Tibial artery (tissue), 4 donors: ENCODE results near the gene ROBO1.

Experiments
- DNase-seq, 2 donors: peaks; one replicate each; pipeline ENCODE4 v3.0.0-alpha.2; 2019
- H3K27ac ChIP-seq, 2 donors: fragments of 200-600 bp; sonication (generic) in 1 of 2; 1 replicate in 1 of 2; 2 replicates in 1 of 2; pipeline ENCODE4 v1.5.1; 2018 to 2019; ENCODE audit warnings: mild to moderate bottlenecking in 1 of 2
- H3K27me3 ChIP-seq, 2 donors: fragments of 200-600 bp; sonication (generic) in 1 of 2; one replicate each; pipeline versions ENCODE4 v1.5.1 to v1.6.0; 2016 to 2019
- H3K36me3 ChIP-seq, 3 donors: fragments of 200-600 bp; sonication (generic) in 2 of 3; one replicate each; pipeline ENCODE4 v1.5.1; 2016 to 2019; ENCODE audit warnings: mild to moderate bottlenecking in 2 of 3
- H3K4me1 ChIP-seq, 4 donors: fragments of 200-600 bp; sonication (generic) in 2 of 4; 1 replicate in 3 of 4; 2 replicates in 1 of 4; pipeline ENCODE4 v1.5.1; 2016 to 2019
- H3K4me3 ChIP-seq, 2 donors: fragments of 200-600 bp; sonication (generic) in 1 of 2; 1 replicate in 1 of 2; 2 replicates in 1 of 2; pipeline ENCODE4 v1.5.1; 2018 to 2019; ENCODE audit warnings: mild to moderate bottlenecking in 2 of 2
- H3K9me3 ChIP-seq, 3 donors: fragments of 200-600 bp; sonication (generic) in 1 of 3; one replicate each; pipeline ENCODE4 v1.5.1; 2016 to 2019
- intact Hi-C: fragments of 100-400 bp; cut with DNase I; formaldehyde crosslinking; loops from one replicate; pipeline ENCODE4 v1.15.0; 2023; ENCODE audit warnings: low total_unique reads
- TF ChIP-seq, protein P1 (sequence below), 2 experiments: fragments of 200-600 bp in 1 of 2; fragments of 450-650 bp in 1 of 2; IDR thresholded peaks; one replicate each; pipeline ENCODE4 v1.5.1; 2017 to 2019; ENCODE audit warnings: antibody characterized with exemption in 2 of 2, mild to moderate bottlenecking in 1 of 2, moderate library complexity in 1 of 2

Gene ROBO1

GRCh38 chr3:78717041-78717440 lies 1050.8 kb downstream of the ROBO1 start:
- Histone ChIP-seq H3K36me3 (peaks cover 0 to 5% (median 0%) of the 10 kb centered on the region in 3 donors), H3K9me3 (no peaks in the 10 kb centered on the region), H3K4me3 (no peak overlapping the region), H3K4me1 (no peaks in the 10 kb centered on the region), H3K27ac (no peak overlapping the region), H3K27me3 (no peaks in the 10 kb centered on the region)
- TF ChIP-seq, protein P1, sequence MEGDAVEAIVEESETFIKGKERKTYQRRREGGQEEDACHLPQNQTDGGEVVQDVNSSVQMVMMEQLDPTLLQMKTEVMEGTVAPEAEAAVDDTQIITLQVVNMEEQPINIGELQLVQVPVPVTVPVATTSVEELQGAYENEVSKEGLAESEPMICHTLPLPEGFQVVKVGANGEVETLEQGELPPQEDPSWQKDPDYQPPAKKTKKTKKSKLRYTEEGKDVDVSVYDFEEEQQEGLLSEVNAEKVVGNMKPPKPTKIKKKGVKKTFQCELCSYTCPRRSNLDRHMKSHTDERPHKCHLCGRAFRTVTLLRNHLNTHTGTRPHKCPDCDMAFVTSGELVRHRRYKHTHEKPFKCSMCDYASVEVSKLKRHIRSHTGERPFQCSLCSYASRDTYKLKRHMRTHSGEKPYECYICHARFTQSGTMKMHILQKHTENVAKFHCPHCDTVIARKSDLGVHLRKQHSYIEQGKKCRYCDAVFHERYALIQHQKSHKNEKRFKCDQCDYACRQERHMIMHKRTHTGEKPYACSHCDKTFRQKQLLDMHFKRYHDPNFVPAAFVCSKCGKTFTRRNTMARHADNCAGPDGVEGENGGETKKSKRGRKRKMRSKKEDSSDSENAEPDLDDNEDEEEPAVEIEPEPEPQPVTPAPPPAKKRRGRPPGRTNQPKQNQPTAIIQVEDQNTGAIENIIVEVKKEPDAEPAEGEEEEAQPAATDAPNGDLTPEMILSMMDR (IDR thresholded peaks at IDR 0.05) = no peak
- DNase-seq = no peak
- intact Hi-C loops = no loop called here

- Histone ChIP-seq H3K9me3 (no peaks in the 10 kb centered on the region), H3K27ac (no peak overlapping the region), H3K4me3 (no peak overlapping the region), H3K4me1 (no peaks in the 10 kb centered on the region), H3K27me3 (no peaks in the 10 kb centered on the region), H3K36me3 (peaks cover 0 to 5% (median 0%) of the 10 kb centered on the region in 3 donors)
- intact Hi-C loops = no loop called here
- TF ChIP-seq, protein P1 (IDR thresholded peaks at IDR 0.05) = no peak
- DNase-seq = no peak
Observed at GRCh38 chr3:78712941-78713340, 1054.9 kb downstream of the ROBO1 start.

- H3K27me3 ChIP-seq = no peaks in the 10 kb centered on the region
- TF ChIP-seq, protein P1 (IDR thresholded peaks at IDR 0.05) = no peak
- H3K9me3 ChIP-seq = no peaks in the 10 kb centered on the region
- peaks cover 0 to 5% (median 0%) of the 10 kb centered on the region in 3 donors for H3K36me3 ChIP-seq
- intact Hi-C loops = no loop called here
- no peaks in the 10 kb centered on the region for H3K4me1 ChIP-seq
- H3K27ac ChIP-seq = no peak overlapping the region
- no peak overlapping the region for H3K4me3 ChIP-seq
- DNase-seq = no peak
Observed at GRCh38 chr3:78712270-78712669, 1055.5 kb downstream of the ROBO1 start.

DNA sequence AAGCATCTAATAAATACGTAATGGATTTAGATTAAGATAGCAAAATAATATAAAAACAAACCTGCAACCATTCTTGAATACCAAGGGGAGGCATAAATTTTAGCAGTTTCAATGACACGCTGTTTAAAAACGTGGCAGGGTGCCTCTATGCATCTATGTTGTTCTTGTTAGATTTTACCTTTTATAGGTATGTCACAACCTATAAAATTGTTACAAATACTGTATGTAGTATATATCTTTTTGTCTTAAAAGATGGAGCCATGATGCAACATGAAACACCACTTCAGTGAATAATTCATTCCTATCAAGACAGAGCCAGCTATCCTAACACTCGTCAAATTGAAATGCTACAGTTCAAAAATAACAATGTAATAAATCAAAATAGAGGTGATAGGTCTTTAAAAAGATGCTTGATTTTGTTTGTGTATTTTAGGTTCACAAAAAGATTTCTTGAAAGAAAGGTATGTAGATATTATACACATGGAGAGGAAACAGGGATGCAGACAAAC lies 1059.2 kb downstream of the ROBO1 start:
- DNase-seq = no peak
- Histone ChIP-seq H3K27me3 (no peaks in the 10 kb centered on the region), H3K36me3 (no peaks in the 10 kb centered on the region), H3K4me3 (no peak overlapping the region), H3K4me1 (no peaks in the 10 kb centered on the region), H3K9me3 (no peaks in the 10 kb centered on the region), H3K27ac (no peak overlapping the region)
- TF ChIP-seq, protein P1 (IDR thresholded peaks at IDR 0.05) = no peak
- intact Hi-C loops = no loop called here

GRCh38 chr3:78707609-78708008 lies 1060.2 kb downstream of the ROBO1 start:
- H3K27ac ChIP-seq = no peak overlapping the region
- DNase-seq = no peak
- H3K27me3 ChIP-seq = no peaks in the 10 kb centered on the region
- H3K9me3 ChIP-seq = no peaks in the 10 kb centered on the region
- no peaks in the 10 kb centered on the region for H3K36me3 ChIP-seq
- no peaks in the 10 kb centered on the region for H3K4me1 ChIP-seq
- TF ChIP-seq, protein P1 (IDR thresholded peaks at IDR 0.05) = no peak
- intact Hi-C loops = no loop called here
- no peak overlapping the region for H3K4me3 ChIP-seq
